ENCODE results near the gene SORCS3.

The SORCS3 gene

GRCh38 chr10:105017116-105017515, 376.0 kb downstream of the SORCS3 start:
- Histone ChIP-seq H3K4me1 (ENCODE audit: control insufficient read depth in 1 of 2, insufficient read depth in 2 of 2, low read length in 2 of 2) (no peaks in the 10 kb centered on the region), H3K27me3 (ENCODE audit: control insufficient read depth in 1 of 2, insufficient read depth in 2 of 2, low read length in 2 of 2) (no peaks in the 10 kb centered on the region), H3K27ac (ENCODE audit: low read depth, low read length) (no peak overlapping the region), H3K9me3 (ENCODE audit: control insufficient read depth in 1 of 2, low read length in 2 of 2) (no peaks in the 10 kb centered on the region), H3K9ac (ENCODE audit: low read depth in 1 of 2, low read length in 2 of 2) (no peak overlapping the region), H3K4me3 (ENCODE audit: low read depth in 1 of 2, low read length in 2 of 2) (no peak overlapping the region), H3K36me3 (ENCODE audit: control insufficient read depth in 1 of 2, insufficient read depth in 2 of 2, low read length in 2 of 2) (no peaks in the 10 kb centered on the region)

- Histone ChIP-seq H3K36me3 (ENCODE audit: control insufficient read depth in 1 of 2, insufficient read depth in 2 of 2, low read length in 2 of 2) (no peaks in the 10 kb centered on the region), H3K27me3 (ENCODE audit: control insufficient read depth in 1 of 2, insufficient read depth in 2 of 2, low read length in 2 of 2) (no peaks in the 10 kb centered on the region), H3K4me3 (ENCODE audit: low read depth in 1 of 2, low read length in 2 of 2) (no peak overlapping the region), H3K27ac (ENCODE audit: low read depth, low read length) (no peak overlapping the region), H3K9me3 (ENCODE audit: control insufficient read depth in 1 of 2, low read length in 2 of 2) (no peaks in the 10 kb centered on the region), H3K4me1 (ENCODE audit: control insufficient read depth in 1 of 2, insufficient read depth in 2 of 2, low read length in 2 of 2) (no peaks in the 10 kb centered on the region), H3K9ac (ENCODE audit: low read depth in 1 of 2, low read length in 2 of 2) (no peak overlapping the region)
Measured at GRCh38 chr10:105017691-105018090, 376.6 kb downstream of the SORCS3 start.

DNA sequence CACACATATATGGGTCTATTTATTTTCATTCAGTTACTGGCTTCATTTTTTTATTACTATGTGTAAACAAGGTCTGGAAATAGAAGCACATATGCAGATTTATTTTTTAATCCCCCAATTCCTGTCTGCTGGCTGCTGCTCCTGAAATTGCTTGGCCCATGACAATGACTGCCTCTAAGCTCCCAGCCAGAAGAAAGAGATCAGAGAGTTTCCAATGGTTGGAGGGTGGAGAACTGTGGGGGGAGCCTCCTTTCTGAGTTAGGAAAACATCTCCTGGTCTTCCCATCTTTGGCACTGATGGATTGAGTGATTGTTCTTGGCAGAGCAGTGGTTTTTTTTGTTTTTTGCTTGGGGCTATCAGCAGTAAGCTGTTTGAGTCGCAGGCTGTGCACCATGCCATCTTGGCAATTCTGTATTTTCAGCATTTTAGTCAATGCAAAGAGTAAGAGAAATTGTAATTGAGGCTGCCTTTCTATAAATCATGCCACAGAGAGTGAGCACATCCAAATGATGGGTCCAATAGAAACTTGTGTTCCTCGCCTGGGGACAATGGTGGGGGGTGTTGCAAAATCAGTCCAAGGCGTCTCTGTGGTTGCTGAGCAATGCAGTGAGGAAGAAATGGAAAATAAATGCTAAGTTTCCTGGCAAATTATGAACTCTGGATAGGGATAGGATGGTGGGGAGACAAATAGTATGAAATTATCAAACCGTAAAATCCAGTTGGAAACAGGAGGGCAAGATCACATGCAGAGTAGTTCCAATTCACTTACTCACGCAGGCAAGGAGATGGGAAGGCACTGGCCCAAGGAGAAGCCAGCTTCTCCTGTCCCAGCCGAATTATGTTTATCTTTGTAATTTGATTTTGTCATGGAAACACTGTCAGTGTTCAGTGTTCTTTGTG, 382.4 kb downstream of the SORCS3 start:
- Histone ChIP-seq H3K9me3 (ENCODE audit: control insufficient read depth in 1 of 2, low read length in 2 of 2) (no peaks in the 10 kb centered on the region), H3K9ac (ENCODE audit: low read depth in 1 of 2, low read length in 2 of 2) (no peak overlapping the region), H3K36me3 (ENCODE audit: control insufficient read depth in 1 of 2, insufficient read depth in 2 of 2, low read length in 2 of 2) (no peaks in the 10 kb centered on the region), H3K4me1 (ENCODE audit: control insufficient read depth in 1 of 2, insufficient read depth in 2 of 2, low read length in 2 of 2) (no peaks in the 10 kb centered on the region), H3K4me3 (ENCODE audit: low read depth in 1 of 2, low read length in 2 of 2) (no peak overlapping the region), H3K27ac (ENCODE audit: low read depth, low read length) (no peak overlapping the region), H3K27me3 (ENCODE audit: control insufficient read depth in 1 of 2, insufficient read depth in 2 of 2, low read length in 2 of 2) (no peaks in the 10 kb centered on the region)

- Histone ChIP-seq H3K36me3 (ENCODE audit: control insufficient read depth in 1 of 2, insufficient read depth in 2 of 2, low read length in 2 of 2) (no peaks in the 10 kb centered on the region), H3K27me3 (ENCODE audit: control insufficient read depth in 1 of 2, insufficient read depth in 2 of 2, low read length in 2 of 2) (no peaks in the 10 kb centered on the region), H3K9me3 (ENCODE audit: control insufficient read depth in 1 of 2, low read length in 2 of 2) (no peaks in the 10 kb centered on the region), H3K4me3 (ENCODE audit: low read depth in 1 of 2, low read length in 2 of 2) (no peak overlapping the region), H3K27ac (ENCODE audit: low read depth, low read length) (no peak overlapping the region), H3K9ac (ENCODE audit: low read depth in 1 of 2, low read length in 2 of 2) (no peak overlapping the region), H3K4me1 (ENCODE audit: control insufficient read depth in 1 of 2, insufficient read depth in 2 of 2, low read length in 2 of 2) (no peaks in the 10 kb centered on the region)
Measured at GRCh38 chr10:105024184-105024583, 383.1 kb downstream of the SORCS3 start.

DNA sequence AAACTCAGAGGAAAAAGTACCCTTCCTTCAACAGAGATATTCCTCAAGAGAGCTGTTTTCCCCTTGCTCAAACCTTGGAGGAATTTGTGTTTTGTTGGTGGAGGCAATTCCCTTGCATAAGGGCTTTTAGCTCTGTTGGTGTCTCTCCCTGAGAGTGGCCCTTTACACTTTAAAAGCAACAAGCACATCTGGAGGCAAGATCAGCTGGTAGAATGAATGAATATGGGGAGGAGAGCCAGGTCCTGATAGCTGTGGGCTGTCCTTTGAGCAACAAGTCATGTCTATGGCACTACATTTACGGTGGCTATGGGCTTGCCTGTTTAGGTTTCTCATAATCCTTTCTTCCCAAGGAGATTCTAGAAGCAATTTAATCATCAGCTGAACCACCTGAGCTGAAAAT, 384.0 kb downstream of the SORCS3 start:
- no peaks in the 10 kb centered on the region for H3K4me1 ChIP-seq (ENCODE audit: control insufficient read depth in 1 of 2, insufficient read depth in 2 of 2, low read length in 2 of 2)
- H3K4me3 ChIP-seq (ENCODE audit: low read depth in 1 of 2, low read length in 2 of 2), result no peak overlapping the region
- H3K27me3 ChIP-seq (ENCODE audit: control insufficient read depth in 1 of 2, insufficient read depth in 2 of 2, low read length in 2 of 2), result no peaks in the 10 kb centered on the region
- H3K9ac ChIP-seq (ENCODE audit: low read depth in 1 of 2, low read length in 2 of 2), result no peak overlapping the region
- H3K9me3 ChIP-seq (ENCODE audit: control insufficient read depth in 1 of 2, low read length in 2 of 2), result no peaks in the 10 kb centered on the region
- no peaks in the 10 kb centered on the region for H3K36me3 ChIP-seq (ENCODE audit: control insufficient read depth in 1 of 2, insufficient read depth in 2 of 2, low read length in 2 of 2)
- no peak overlapping the region for H3K27ac ChIP-seq (ENCODE audit: low read depth, low read length)

GRCh38 chr10:105026566-105026965, 385.5 kb downstream of the SORCS3 start:
- H3K27ac ChIP-seq (ENCODE audit: low read depth, low read length), result no peak overlapping the region

GRCh38 chr10:105029286-105029685, 388.2 kb downstream of the SORCS3 start:
- H3K4me3 ChIP-seq (ENCODE audit: low read depth in 1 of 2, low read length in 2 of 2), result no peak overlapping the region
- H3K9me3 ChIP-seq (ENCODE audit: control insufficient read depth in 1 of 2, low read length in 2 of 2), result no peaks in the 10 kb centered on the region
- H3K27me3 ChIP-seq (ENCODE audit: control insufficient read depth in 1 of 2, insufficient read depth in 2 of 2, low read length in 2 of 2), result no peaks in the 10 kb centered on the region
- H3K9ac ChIP-seq (ENCODE audit: low read depth in 1 of 2, low read length in 2 of 2), result no peak overlapping the region
- H3K27ac ChIP-seq (ENCODE audit: low read depth, low read length), result no peak overlapping the region
- H3K4me1 ChIP-seq (ENCODE audit: control insufficient read depth in 1 of 2, insufficient read depth in 2 of 2, low read length in 2 of 2), result no peaks in the 10 kb centered on the region
- no peaks in the 10 kb centered on the region for H3K36me3 ChIP-seq (ENCODE audit: control insufficient read depth in 1 of 2, insufficient read depth in 2 of 2, low read length in 2 of 2)

More at GRCh38 chr10:105026566-105026965, 385.5 kb downstream of the SORCS3 start:
- Histone ChIP-seq H3K36me3 (ENCODE audit: control insufficient read depth in 1 of 2, insufficient read depth in 2 of 2, low read length in 2 of 2) (no peaks in the 10 kb centered on the region), H3K9ac (ENCODE audit: low read depth in 1 of 2, low read length in 2 of 2) (no peak overlapping the region), H3K27me3 (ENCODE audit: control insufficient read depth in 1 of 2, insufficient read depth in 2 of 2, low read length in 2 of 2) (no peaks in the 10 kb centered on the region), H3K4me3 (ENCODE audit: low read depth in 1 of 2, low read length in 2 of 2) (no peak overlapping the region), H3K4me1 (ENCODE audit: control insufficient read depth in 1 of 2, insufficient read depth in 2 of 2, low read length in 2 of 2) (no peaks in the 10 kb centered on the region), H3K9me3 (ENCODE audit: control insufficient read depth in 1 of 2, low read length in 2 of 2) (no peaks in the 10 kb centered on the region)

GRCh38 chr10:105037022-105037421, 395.9 kb downstream of the SORCS3 start:
- no peak overlapping the region for H3K9ac ChIP-seq (ENCODE audit: low read depth in 1 of 2, low read length in 2 of 2)
- H3K9me3 ChIP-seq (ENCODE audit: control insufficient read depth in 1 of 2, low read length in 2 of 2), result no peaks in the 10 kb centered on the region
- H3K27ac ChIP-seq (ENCODE audit: low read depth, low read length), result no peak overlapping the region
- no peaks in the 10 kb centered on the region for H3K4me1 ChIP-seq (ENCODE audit: control insufficient read depth in 1 of 2, insufficient read depth in 2 of 2, low read length in 2 of 2)
- H3K4me3 ChIP-seq (ENCODE audit: low read depth in 1 of 2, low read length in 2 of 2), result no peak overlapping the region
- no peaks in the 10 kb centered on the region for H3K27me3 ChIP-seq (ENCODE audit: control insufficient read depth in 1 of 2, insufficient read depth in 2 of 2, low read length in 2 of 2)
- no peaks in the 10 kb centered on the region for H3K36me3 ChIP-seq (ENCODE audit: control insufficient read depth in 1 of 2, insufficient read depth in 2 of 2, low read length in 2 of 2)

DNA sequence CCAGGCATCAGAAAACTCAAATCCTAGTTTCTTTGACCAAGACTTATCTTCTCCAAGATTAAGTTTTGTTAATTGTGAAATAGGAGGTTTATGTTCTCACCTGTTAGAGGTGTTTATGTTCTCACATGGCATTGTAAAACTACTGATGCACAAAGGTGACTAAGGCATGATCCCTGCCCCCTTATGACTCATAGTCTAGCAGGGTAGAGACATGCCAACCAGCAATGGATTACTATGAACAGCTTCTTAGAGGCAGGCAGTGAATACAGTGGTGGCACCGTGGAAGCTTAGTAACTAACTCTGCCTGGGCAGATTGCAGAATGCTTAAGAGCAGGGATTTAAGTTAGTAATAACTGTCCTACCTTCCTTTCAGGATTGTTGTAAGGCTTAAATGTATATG, 400.9 kb downstream of the SORCS3 start:
- Histone ChIP-seq H3K36me3 (ENCODE audit: control insufficient read depth in 1 of 2, insufficient read depth in 2 of 2, low read length in 2 of 2) (no peaks in the 10 kb centered on the region), H3K27me3 (ENCODE audit: control insufficient read depth in 1 of 2, insufficient read depth in 2 of 2, low read length in 2 of 2) (no peaks in the 10 kb centered on the region), H3K9ac (ENCODE audit: low read depth in 1 of 2, low read length in 2 of 2) (no peak overlapping the region), H3K4me1 (ENCODE audit: control insufficient read depth in 1 of 2, insufficient read depth in 2 of 2, low read length in 2 of 2) (no peaks in the 10 kb centered on the region), H3K9me3 (ENCODE audit: control insufficient read depth in 1 of 2, low read length in 2 of 2) (no peaks in the 10 kb centered on the region), H3K27ac (ENCODE audit: low read depth, low read length) (no peak overlapping the region), H3K4me3 (ENCODE audit: low read depth in 1 of 2, low read length in 2 of 2) (no peak overlapping the region)

GRCh38 chr10:105042906-105043552, 401.9 kb downstream of the SORCS3 start:
- H3K9ac ChIP-seq (ENCODE audit: low read depth in 1 of 2, low read length in 2 of 2), result no peak overlapping the region
- no peaks in the 10 kb centered on the region for H3K9me3 ChIP-seq (ENCODE audit: control insufficient read depth in 1 of 2, low read length in 2 of 2)
- H3K27ac ChIP-seq (ENCODE audit: low read depth, low read length), result no peak overlapping the region
- no peaks in the 10 kb centered on the region for H3K27me3 ChIP-seq (ENCODE audit: control insufficient read depth in 1 of 2, insufficient read depth in 2 of 2, low read length in 2 of 2)
- H3K4me3 ChIP-seq (ENCODE audit: low read depth in 1 of 2, low read length in 2 of 2), result no peak overlapping the region
- H3K36me3 ChIP-seq (ENCODE audit: control insufficient read depth in 1 of 2, insufficient read depth in 2 of 2, low read length in 2 of 2), result no peaks in the 10 kb centered on the region
- H3K4me1 ChIP-seq (ENCODE audit: control insufficient read depth in 1 of 2, insufficient read depth in 2 of 2, low read length in 2 of 2), result no peaks in the 10 kb centered on the region

Data from duodenal mucosa (tissue), 2 donors.